Lower leg skin (tissue), 3 donors: Measurements from ENCODE around the gene SNX14.

Experiments
- CTCF ChIP-seq, 3 donors: fragments of 450-650 bp; IDR thresholded peaks; one replicate each; pipeline ENCODE4 v1.5.1; 2016; ENCODE audit warnings: antibody characterized with exemption in 3 of 3, mild to moderate bottlenecking in 3 of 3, moderate library complexity in 2 of 3
- POLR2A ChIP-seq, 2 donors: fragments of 450-650 bp; IDR thresholded peaks; one replicate each; pipeline ENCODE4 v1.6.1; 2016 to 2017; ENCODE audit warnings: antibody characterized with exemption in 2 of 2, mild to moderate bottlenecking in 1 of 2, moderate library complexity in 1 of 2

DNA sequence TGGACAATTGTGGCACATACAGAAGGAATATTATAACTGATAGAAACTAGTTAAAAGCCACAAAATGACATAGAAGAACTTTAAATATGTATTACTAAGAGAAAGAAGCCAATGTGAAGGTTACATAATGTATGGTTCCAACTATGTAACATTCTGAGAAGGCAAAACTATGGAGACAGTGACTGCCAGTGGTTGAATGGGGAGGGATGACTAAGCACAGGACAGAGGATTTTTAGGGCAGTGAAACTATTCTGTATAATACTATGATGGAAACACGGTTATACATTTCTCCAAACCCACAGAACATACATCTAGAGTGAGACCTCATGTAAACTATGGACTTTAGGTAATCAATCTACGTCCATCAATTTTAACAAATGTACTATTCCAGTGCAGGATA is 26.6 kb upstream of the SNX14 start:
- TF ChIP-seq CTCF (IDR thresholded peaks at IDR 0.05) (no peak), POLR2A (IDR thresholded peaks at IDR 0.05) (no peak)
